Keratinocyte (primary cell): ENCODE measurements around the gene ERC2.

ENCODE experiments used
- EZH2 ChIP-seq: IDR thresholded peaks from one replicate; pipeline ENCODE4 v1.6.1; 2012; ENCODE audit warnings: inconsistent platforms, mild to moderate bottlenecking, low read length, moderate library complexity
- TF ChIP-seq, protein P1 (sequence below), 3 experiments: IDR thresholded peaks in 1 of 3; conservative IDR thresholded peaks in 1 of 3; optimal IDR thresholded peaks in 1 of 3; 2 replicates in 2 of 3; 3 replicates in 1 of 3; pipeline versions ENCODE3 to v1.5.1; 2011; ENCODE audit warnings: low read length in 3 of 3, mild to moderate bottlenecking in 3 of 3, moderate library complexity in 2 of 3, control low read depth in 1 of 3, inconsistent platforms in 1 of 3; ENCODE audit not compliant: insufficient read depth in 2 of 3; ENCODE audit errors: extremely low read depth in 1 of 3

DNA sequence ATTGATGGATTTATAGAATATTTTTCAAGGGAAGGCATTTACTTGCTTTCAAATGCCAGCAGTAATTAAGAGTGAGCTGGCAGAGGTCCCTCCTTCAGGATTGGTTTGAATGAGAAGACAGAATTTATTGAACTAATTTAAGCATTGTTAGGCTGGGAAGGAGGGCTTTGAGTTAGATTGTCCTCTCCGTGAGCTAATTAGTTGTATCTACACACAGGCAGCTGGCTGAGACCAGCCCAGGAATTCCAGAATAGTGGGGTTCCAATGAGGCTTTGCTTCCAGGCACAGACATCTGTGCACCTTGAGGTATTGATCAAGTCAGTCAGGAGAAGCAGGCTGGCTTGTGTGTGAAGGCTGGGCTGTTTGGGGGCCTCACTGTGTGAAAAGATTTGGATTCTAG lies 857.1 kb downstream of the ERC2 start:
- TF ChIP-seq, protein P1, sequence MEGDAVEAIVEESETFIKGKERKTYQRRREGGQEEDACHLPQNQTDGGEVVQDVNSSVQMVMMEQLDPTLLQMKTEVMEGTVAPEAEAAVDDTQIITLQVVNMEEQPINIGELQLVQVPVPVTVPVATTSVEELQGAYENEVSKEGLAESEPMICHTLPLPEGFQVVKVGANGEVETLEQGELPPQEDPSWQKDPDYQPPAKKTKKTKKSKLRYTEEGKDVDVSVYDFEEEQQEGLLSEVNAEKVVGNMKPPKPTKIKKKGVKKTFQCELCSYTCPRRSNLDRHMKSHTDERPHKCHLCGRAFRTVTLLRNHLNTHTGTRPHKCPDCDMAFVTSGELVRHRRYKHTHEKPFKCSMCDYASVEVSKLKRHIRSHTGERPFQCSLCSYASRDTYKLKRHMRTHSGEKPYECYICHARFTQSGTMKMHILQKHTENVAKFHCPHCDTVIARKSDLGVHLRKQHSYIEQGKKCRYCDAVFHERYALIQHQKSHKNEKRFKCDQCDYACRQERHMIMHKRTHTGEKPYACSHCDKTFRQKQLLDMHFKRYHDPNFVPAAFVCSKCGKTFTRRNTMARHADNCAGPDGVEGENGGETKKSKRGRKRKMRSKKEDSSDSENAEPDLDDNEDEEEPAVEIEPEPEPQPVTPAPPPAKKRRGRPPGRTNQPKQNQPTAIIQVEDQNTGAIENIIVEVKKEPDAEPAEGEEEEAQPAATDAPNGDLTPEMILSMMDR (optimal IDR thresholded peaks at IDR 0.05 in 1 of 3, IDR thresholded peaks at IDR 0.05 in 1 of 3, conservative IDR thresholded peaks at IDR 0.05 in 1 of 3; ENCODE audit: extremely low read depth in 1 of 3, insufficient read depth in 2 of 3, low read length in 3 of 3) = no peak
- TF ChIP-seq EZH2 = no peak
